Astrocyte of the cerebellum (primary cell): ENCODE results near the gene ZNF782.
A peak's percentile ranks its signal among the peaks of the same experiment; 100 is the strongest.

Experiments used
- DNase-seq: peaks from one replicate; pipeline ENCODE4 v3.0.0-alpha.2; 2011; ENCODE audit warnings: low read depth
- H3K4me3 ChIP-seq: 2 replicates; pipeline ENCODE4 v1.5.1; 2011; ENCODE audit warnings: mild to moderate bottlenecking, low read depth, low read length, moderate library complexity
- CTCF ChIP-seq: IDR thresholded peaks from 2 replicates; pipeline ENCODE4 v1.5.1; 2012; ENCODE audit warnings: low read length, low read depth, moderate library complexity, mild to moderate bottlenecking; ENCODE audit errors: missing control alignments
- in situ Hi-C: cut with HindIII; loops from 2 replicates; pipeline ENCODE4 v1.10.0; 2017; ENCODE audit warnings: low sequenced_read_pairs

ZNF782 gene

DNA sequence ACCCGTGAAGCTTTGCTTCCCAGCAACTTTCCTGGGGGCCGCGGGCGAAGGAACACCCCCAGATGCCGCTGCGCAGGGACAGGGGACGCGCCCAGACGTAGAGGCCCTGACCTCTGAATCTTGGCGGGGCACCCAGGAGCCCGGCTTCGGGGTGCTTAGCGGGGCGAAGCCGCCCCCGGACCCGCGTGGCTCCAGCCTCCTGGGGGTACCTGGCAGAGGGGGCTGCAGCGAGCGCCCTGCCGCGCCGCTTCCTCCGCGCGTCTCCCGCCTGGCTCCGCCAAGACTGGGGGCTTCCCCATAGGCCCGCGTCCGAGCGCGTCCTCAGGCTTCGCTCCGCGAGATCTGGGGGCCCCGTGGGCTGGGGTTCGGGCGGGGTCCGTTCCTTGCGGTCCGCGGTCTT is 23.0 kb upstream of the ZNF782 start:
- peak overlapping the region; percentile 44 for H3K4me3 ChIP-seq
- in situ Hi-C loops: no loop called here
- no peak for DNase-seq
- no peak for TF ChIP-seq CTCF

DNA sequence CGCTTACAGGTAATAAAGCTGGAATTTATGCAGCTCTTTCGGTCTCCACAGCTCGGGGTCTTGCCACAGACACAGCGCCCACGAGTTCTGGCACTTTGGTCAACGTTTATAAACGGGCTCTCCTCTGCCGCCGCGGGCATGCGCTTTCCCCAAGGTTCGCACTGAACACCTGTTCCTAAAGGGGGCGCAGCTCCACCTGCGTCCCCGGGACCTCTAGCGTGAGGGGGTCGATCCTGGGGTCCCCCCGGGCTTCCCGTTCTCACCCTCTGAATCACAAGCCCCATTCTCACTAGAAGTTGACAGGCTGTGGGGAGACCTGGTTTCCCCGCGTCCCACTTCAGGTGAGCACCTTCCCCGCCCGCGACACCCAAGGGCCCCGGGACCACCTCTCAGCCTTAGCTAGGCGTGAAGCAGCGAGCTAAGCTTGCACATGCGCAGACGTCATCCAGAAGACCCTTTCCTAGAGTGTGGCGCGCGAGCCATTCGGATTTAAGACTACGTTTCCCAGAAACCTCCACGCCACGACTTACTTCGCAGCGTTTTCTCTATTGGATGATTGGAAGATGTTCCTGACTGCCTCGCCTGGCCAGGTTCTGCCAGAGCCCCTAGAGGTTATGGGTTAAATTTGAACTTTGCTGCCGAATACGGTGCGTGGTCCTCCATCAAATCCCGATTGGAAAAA is 21.3 kb upstream of the ZNF782 start:
- H3K4me3 ChIP-seq: peak overlapping the region; percentile 64
- peak; percentile 72 for DNase-seq
- peak; percentile 28 for TF ChIP-seq CTCF
- in situ Hi-C loops: no loop called here

DNA sequence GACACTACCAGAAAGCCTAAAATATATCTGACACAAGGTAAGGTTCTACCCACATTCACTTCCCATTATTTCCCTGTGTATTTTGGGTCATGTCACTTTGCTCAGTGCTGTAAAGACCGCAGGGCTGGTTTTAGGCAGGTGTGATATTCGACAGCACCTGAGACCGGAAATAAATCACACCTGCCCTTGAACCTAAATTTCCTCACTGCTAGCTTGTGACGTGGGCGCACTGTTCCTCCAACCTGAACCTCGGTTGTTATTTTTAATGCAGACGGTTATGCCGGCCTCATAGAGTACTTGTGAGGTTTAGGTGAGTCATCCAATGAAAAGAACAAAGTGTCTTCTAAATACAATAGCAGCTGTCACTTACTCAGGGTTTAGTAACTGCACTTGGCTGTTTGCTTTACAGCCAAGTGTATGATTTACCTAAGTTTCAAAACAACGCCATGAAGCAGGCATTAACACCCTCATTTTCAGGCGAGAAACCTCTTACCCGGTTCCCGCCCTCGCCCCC is 20.7 kb upstream of the ZNF782 start:
- DNase-seq: peak; percentile 6
- peak overlapping the region; percentile 64 for H3K4me3 ChIP-seq
- in situ Hi-C loops: no loop called here
- no peak for TF ChIP-seq CTCF

GRCh38 chr9:96874201-96874785 is 20.0 kb upstream of the ZNF782 start:
- no peak for TF ChIP-seq CTCF
- in situ Hi-C loops: no loop called here

DNA sequence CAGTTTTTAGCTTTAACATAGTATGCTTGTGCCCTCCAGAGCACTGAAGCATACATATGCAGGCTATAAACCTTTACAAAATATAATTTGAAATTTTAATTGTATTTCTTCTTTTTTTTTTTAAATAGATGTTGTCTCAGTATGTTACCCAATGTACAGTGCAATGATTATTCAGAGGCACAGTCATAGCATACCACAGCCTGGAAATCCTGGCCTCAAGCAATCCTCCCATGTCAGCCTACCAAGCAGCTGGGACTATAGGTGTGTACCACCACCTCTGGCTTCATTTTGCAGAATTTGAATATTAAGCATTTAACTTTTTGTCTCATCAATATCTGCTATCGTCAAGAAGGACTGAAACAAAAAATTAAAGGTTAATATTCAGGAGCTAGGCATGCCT is 16.9 kb upstream of the ZNF782 start:
- no peak for TF ChIP-seq CTCF
- H3K4me3 ChIP-seq: no peak overlapping the region
- no peak for DNase-seq
- in situ Hi-C loops: no loop called here

More at GRCh38 chr9:96874201-96874785, 20.0 kb upstream of the ZNF782 start:
- DNase-seq: no peak
- no peak overlapping the region for H3K4me3 ChIP-seq

DNA sequence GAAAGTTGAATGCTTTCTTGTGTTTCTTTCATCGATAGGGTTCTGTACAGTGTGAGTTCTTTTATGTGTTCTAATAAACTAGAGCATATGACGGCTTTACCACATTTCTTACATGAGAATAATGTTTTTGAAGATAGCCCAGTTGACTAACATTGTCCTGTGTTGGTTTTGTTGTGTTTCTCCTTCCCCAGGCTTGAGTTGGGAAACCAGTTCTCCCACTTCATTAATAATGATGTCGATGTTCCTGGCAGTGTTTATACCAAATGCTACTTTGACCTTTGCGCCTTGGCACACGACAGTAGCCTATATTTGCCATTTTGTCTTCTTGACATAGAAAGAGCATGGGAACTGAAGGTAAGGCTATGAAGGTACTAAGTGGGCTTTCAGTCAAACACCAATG is 14.4 kb upstream of the ZNF782 start:
- DNase-seq: no peak
- in situ Hi-C loops: no loop called here
- H3K4me3 ChIP-seq: no peak overlapping the region

More for the DNA sequence above, 14.4 kb upstream of the ZNF782 start:
- TF ChIP-seq CTCF: no peak
